Osteocyte (in vitro differentiated cells): ENCODE measurements around the gene SSTR3. TPM values are rescaled to one million over a fixed set of nuclear protein-coding genes. Genes with fewer than 3 reads are reported as not detected.

Experiments
- DNase-seq: peaks from one replicate; pipeline ENCODE4 v3.0.0; 2021; ENCODE audit warnings: mixed read lengths; ENCODE audit not compliant: unreplicated experiment; ENCODE audit errors: extremely low spot score
- H3K27ac Mint-ChIP-seq: one replicate; pipeline ENCODE4 v1.8.0; 2021; ENCODE audit warnings: mild to moderate bottlenecking, mixed read lengths; ENCODE audit not compliant: unreplicated experiment
- H3K27me3 Mint-ChIP-seq: one replicate; pipeline ENCODE4 v1.8.0; 2021; ENCODE audit warnings: mixed read lengths; ENCODE audit not compliant: unreplicated experiment
- H3K36me3 Mint-ChIP-seq: one replicate; pipeline ENCODE4 v1.8.0; 2021; ENCODE audit warnings: mixed read lengths; ENCODE audit not compliant: unreplicated experiment
- H3K4me1 Mint-ChIP-seq: one replicate; pipeline ENCODE4 v1.8.0; 2021; ENCODE audit warnings: mixed read lengths; ENCODE audit not compliant: unreplicated experiment
- H3K4me3 Mint-ChIP-seq: one replicate; pipeline ENCODE4 v1.8.0; 2021; ENCODE audit warnings: mild to moderate bottlenecking, moderate library complexity, mixed read lengths; ENCODE audit not compliant: unreplicated experiment
- H3K9me3 Mint-ChIP-seq: one replicate; pipeline ENCODE4 v1.8.0; 2021; ENCODE audit warnings: mixed read lengths; ENCODE audit not compliant: unreplicated experiment
- CTCF ChIP-seq: fragments of 200-600 bp; sonication (generic); IDR thresholded peaks from 2 replicates; pipeline ENCODE4 v1.5.0; 2021; ENCODE audit warnings: antibody characterized with exemption, mild to moderate bottlenecking, moderate library complexity
- total RNA-seq: library from RNA; stranded (reverse); gene quantifications from 2 replicates; pipeline ENCODE4 v1.2.1, GENCODE V29; 2021

The SSTR3 gene
- total RNA-seq, 1 donor from 2014 or later = not detected

- Mint-ChIP-seq H3K27ac (no peak overlapping the region), H3K4me3 (no peak overlapping the region), H3K4me1 (peaks cover 18% of the 10 kb centered on the region), H3K27me3 (peaks cover 3% of the 10 kb centered on the region), H3K36me3 (no peaks in the 10 kb centered on the region), H3K9me3 (no peaks in the 10 kb centered on the region)
- DNase-seq = no peak
- TF ChIP-seq CTCF = no peak
Observed at GRCh38 chr22:37208401-37209139, 3.7 kb downstream of the SSTR3 start.

- Mint-ChIP-seq H3K9me3 (no peaks in the 10 kb centered on the region), H3K4me3 (no peak overlapping the region), H3K27ac (no peak overlapping the region), H3K36me3 (no peaks in the 10 kb centered on the region), H3K4me1 (peaks cover 16% of the 10 kb centered on the region), H3K27me3 (peaks cover 3% of the 10 kb centered on the region)
- TF ChIP-seq CTCF = no peak
- no peak for DNase-seq
Observed at GRCh38 chr22:37207981-37208380, 4.3 kb downstream of the SSTR3 start.

GRCh38 chr22:37206841-37207821, 5.1 kb downstream of the SSTR3 start:
- no peak for DNase-seq
- no peak for TF ChIP-seq CTCF
- H3K27me3 Mint-ChIP-seq = peaks cover 3% of the 10 kb centered on the region
- no peak overlapping the region for H3K4me3 Mint-ChIP-seq
- no peaks in the 10 kb centered on the region for H3K9me3 Mint-ChIP-seq
- H3K36me3 Mint-ChIP-seq = no peaks in the 10 kb centered on the region
- no peak overlapping the region for H3K27ac Mint-ChIP-seq
- H3K4me1 Mint-ChIP-seq = peaks cover 8% of the 10 kb centered on the region

- no peak overlapping the region for H3K4me3 Mint-ChIP-seq
- no peak for DNase-seq
- H3K36me3 Mint-ChIP-seq = no peaks in the 10 kb centered on the region
- H3K4me1 Mint-ChIP-seq = peaks cover 1% of the 10 kb centered on the region
- no peaks in the 10 kb centered on the region for H3K9me3 Mint-ChIP-seq
- no peak for TF ChIP-seq CTCF
- H3K27ac Mint-ChIP-seq = no peak overlapping the region
- peaks cover 3% of the 10 kb centered on the region for H3K27me3 Mint-ChIP-seq
Observed at GRCh38 chr22:37206118-37206840, 6.0 kb downstream of the SSTR3 start.
